AG04450 (cell line): ENCODE measurements around the gene MARK4. TPM values are rescaled to one million over a fixed set of nuclear protein-coding genes. Genes with fewer than 3 reads are reported as not detected.
"Not testable (repeated sequence)": the region's sequence is repeated elsewhere in the genome, so short reads cannot be mapped to it uniquely, and the experiment has no call there.

Experiments
- CTCF ChIA-PET: fragments of 300-600, 350-600 bp; formaldehyde crosslinking; extraction: SDS; loops from one replicate; lab custom pipeline; 2022; ENCODE audit warnings: antibody characterized with exemption, inconsistent platforms; lab: Charles Lee
- POLR2A ChIA-PET: fragments of 350-600 bp; formaldehyde crosslinking; extraction: SDS; loops from one replicate; lab custom pipeline; 2021; ENCODE audit warnings: antibody characterized with exemption, inconsistent platforms; lab: Yijun Ruan, JAX
- DNase-seq: peaks from one replicate; pipeline ENCODE4 v3.0.0-alpha.2; 2011; ENCODE audit warnings: low read depth, low spot score
- H3K27ac ChIP-seq: one replicate; pipeline ENCODE4 v1.5.1; 2012; ENCODE audit warnings: low read depth, low read length, control low read depth
- H3K27me3 ChIP-seq: one replicate; pipeline ENCODE4 v1.6.0; 2012; ENCODE audit warnings: low read length; ENCODE audit not compliant: control insufficient read depth, insufficient read depth
- H3K4me3 ChIP-seq: 2 replicates; pipeline ENCODE4 v1.5.1; 2011; ENCODE audit warnings: mild to moderate bottlenecking, low read depth, low read length, control low read depth
- H3K9me3 ChIP-seq: 2 replicates; pipeline ENCODE4 v1.5.1; 2012; ENCODE audit warnings: low read length; ENCODE audit not compliant: control insufficient read depth, insufficient read depth
- CTCF ChIP-seq: IDR thresholded peaks from 2 replicates; pipeline ENCODE4 v1.5.1; 2011; ENCODE audit warnings: low read depth, low read length, control low read depth, inconsistent platforms
- polyA plus RNA-seq: library from polyadenylated mRNA; depleted of rRNA; stranded (reverse); fragments of >200 nt; gene quantifications from 2 replicates; pipeline ENCODE4 v1.2.3, GENCODE V29; 2011

The MARK4 gene
- polyA plus RNA-seq, 1 experiment, result 12.6 TPM

GRCh38 chr19:45218426-45218825 lies 32.6 kb upstream of the MARK4 start:
- ChIA-PET CTCF (no interaction called here), POLR2A (interaction anchor here (0.6 kb wide), 1 partner anchor 11 kb away, joined by 4 read pairs; no protein-coding TSS in a partner anchor)
- H3K27ac ChIP-seq, result no peak overlapping the region
- peaks cover 43% of the 10 kb centered on the region for H3K27me3 ChIP-seq
- H3K4me3 ChIP-seq, result no peak overlapping the region
- no peak for TF ChIP-seq CTCF
- DNase-seq, result no peak
- H3K9me3 ChIP-seq, result no peaks in the 10 kb centered on the region; the same call in 1 of the 2 replicates

GRCh38 chr19:45218911-45219743 lies 31.9 kb upstream of the MARK4 start:
- H3K4me3 ChIP-seq, result no peak overlapping the region
- no peak overlapping the region for H3K27ac ChIP-seq
- CTCF ChIA-PET, result interaction anchor here (0.7 kb wide), 1 partner anchor 28 kb away, joined by 5 read pairs; no protein-coding TSS in a partner anchor
- H3K27me3 ChIP-seq, result peaks cover 44% of the 10 kb centered on the region
- no peaks in the 10 kb centered on the region; the same call in 1 of the 2 replicates for H3K9me3 ChIP-seq
- POLR2A ChIA-PET, result interaction anchor here (0.6 to 0.7 kb wide), 4 partner anchors 12 to 520 kb away, joined by 4 to 10 read pairs (median 7); no protein-coding TSS in a partner anchor
- no peak for DNase-seq
- no peak for TF ChIP-seq CTCF

- TF ChIP-seq CTCF, result no peak
- Histone ChIP-seq H3K9me3 (no peaks in the 10 kb centered on the region; the same call in 1 of the 2 replicates), H3K27me3 (peaks cover 26% of the 10 kb centered on the region), H3K27ac (no peak overlapping the region), H3K4me3 (no peak overlapping the region)
- CTCF ChIA-PET, result no interaction called here
- no peak for DNase-seq
- POLR2A ChIA-PET, result no interaction called here
Measured at GRCh38 chr19:45222724-45223123, 28.3 kb upstream of the MARK4 start.

- no peak for TF ChIP-seq CTCF
- POLR2A ChIA-PET, result interaction anchor here (0.5 kb wide), 1 partner anchor 885 kb away, joined by 4 read pairs; no protein-coding TSS in a partner anchor
- CTCF ChIA-PET, result no interaction called here
- no peak for DNase-seq
- Histone ChIP-seq H3K27ac (no peak overlapping the region), H3K27me3 (peaks cover 20% of the 10 kb centered on the region), H3K9me3 (no peaks in the 10 kb centered on the region; the same call in 1 of the 2 replicates), H3K4me3 (no peak overlapping the region)
Measured at GRCh38 chr19:45223879-45224278, 27.2 kb upstream of the MARK4 start.

GRCh38 chr19:45224645-45225044 lies 26.4 kb upstream of the MARK4 start:
- CTCF ChIA-PET, result no interaction called here
- POLR2A ChIA-PET, result interaction anchor here (0.5 kb wide), 1 partner anchor 884 kb away, joined by 4 read pairs; no protein-coding TSS in a partner anchor
- Histone ChIP-seq H3K9me3 (no peaks in the 10 kb centered on the region; the same call in 1 of the 2 replicates), H3K27me3 (peaks cover 20% of the 10 kb centered on the region), H3K27ac (no peak overlapping the region), H3K4me3 (no peak overlapping the region)
- no peak for TF ChIP-seq CTCF
- DNase-seq, result no peak

GRCh38 chr19:45229056-45229455 lies 22.0 kb upstream of the MARK4 start:
- peaks cover 27% of the 10 kb centered on the region for H3K27me3 ChIP-seq
- H3K27ac ChIP-seq, H3K4me3 ChIP-seq, H3K9me3 ChIP-seq, POLR2A ChIA-PET, DNase-seq, CTCF ChIA-PET: not testable (repeated sequence)
